Loucy (cell line): Measurements from ENCODE around the gene FGD6.

ENCODE experiments used
- EZH2phosphoT487 ChIP-seq: fragments of 200-600 bp; IDR thresholded peaks from 2 replicates; pipeline ENCODE4 v1.6.1; 2018; ENCODE audit warnings: antibody characterized with exemption, mild to moderate bottlenecking, moderate library complexity, borderline replicate concordance
- TF ChIP-seq, protein P1 (sequence below): fragments of 200-600 bp; sonication (generic); conservative IDR thresholded peaks from 2 replicates; pipeline ENCODE4 v1.5.1; 2014; ENCODE audit warnings: mild to moderate bottlenecking, antibody characterized with exemption, low read length

DNA sequence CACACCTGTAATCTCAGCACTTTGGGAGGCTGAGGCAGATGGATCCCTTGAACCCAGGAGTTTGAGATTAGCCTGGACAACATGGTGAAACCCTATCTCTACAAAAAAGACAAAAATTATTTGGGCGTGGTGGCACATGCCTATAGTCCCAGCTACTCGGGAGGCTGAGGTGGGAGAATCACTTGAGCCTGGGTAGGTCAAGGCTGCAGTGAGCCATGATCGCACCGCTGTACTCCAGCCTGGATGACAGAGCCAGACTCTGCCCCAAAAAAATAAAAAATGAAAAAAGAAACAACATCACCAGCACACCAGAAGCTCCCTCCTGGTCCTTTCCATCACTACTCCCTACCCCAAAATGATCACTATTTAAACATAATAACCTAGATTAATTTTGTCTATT is 2.9 kb upstream of the FGD6 start:
- TF ChIP-seq, protein P1, sequence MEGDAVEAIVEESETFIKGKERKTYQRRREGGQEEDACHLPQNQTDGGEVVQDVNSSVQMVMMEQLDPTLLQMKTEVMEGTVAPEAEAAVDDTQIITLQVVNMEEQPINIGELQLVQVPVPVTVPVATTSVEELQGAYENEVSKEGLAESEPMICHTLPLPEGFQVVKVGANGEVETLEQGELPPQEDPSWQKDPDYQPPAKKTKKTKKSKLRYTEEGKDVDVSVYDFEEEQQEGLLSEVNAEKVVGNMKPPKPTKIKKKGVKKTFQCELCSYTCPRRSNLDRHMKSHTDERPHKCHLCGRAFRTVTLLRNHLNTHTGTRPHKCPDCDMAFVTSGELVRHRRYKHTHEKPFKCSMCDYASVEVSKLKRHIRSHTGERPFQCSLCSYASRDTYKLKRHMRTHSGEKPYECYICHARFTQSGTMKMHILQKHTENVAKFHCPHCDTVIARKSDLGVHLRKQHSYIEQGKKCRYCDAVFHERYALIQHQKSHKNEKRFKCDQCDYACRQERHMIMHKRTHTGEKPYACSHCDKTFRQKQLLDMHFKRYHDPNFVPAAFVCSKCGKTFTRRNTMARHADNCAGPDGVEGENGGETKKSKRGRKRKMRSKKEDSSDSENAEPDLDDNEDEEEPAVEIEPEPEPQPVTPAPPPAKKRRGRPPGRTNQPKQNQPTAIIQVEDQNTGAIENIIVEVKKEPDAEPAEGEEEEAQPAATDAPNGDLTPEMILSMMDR = no peak
- TF ChIP-seq EZH2phosphoT487 = no peak
